Lower leg skin (tissue), 3 donors: ENCODE measurements around the gene TSC2.

Experiments
- POLR2A ChIP-seq, 2 donors: fragments of 450-650 bp; IDR thresholded peaks; one replicate each; pipeline ENCODE4 v1.6.1; 2016 to 2017; ENCODE audit warnings: antibody characterized with exemption in 2 of 2, mild to moderate bottlenecking in 1 of 2, moderate library complexity in 1 of 2
- TF ChIP-seq, protein P1 (sequence below), 3 donors: fragments of 450-650 bp; IDR thresholded peaks; one replicate each; pipeline ENCODE4 v1.5.1; 2016; ENCODE audit warnings: antibody characterized with exemption in 3 of 3, mild to moderate bottlenecking in 3 of 3, moderate library complexity in 2 of 3

- TF ChIP-seq, protein P1, sequence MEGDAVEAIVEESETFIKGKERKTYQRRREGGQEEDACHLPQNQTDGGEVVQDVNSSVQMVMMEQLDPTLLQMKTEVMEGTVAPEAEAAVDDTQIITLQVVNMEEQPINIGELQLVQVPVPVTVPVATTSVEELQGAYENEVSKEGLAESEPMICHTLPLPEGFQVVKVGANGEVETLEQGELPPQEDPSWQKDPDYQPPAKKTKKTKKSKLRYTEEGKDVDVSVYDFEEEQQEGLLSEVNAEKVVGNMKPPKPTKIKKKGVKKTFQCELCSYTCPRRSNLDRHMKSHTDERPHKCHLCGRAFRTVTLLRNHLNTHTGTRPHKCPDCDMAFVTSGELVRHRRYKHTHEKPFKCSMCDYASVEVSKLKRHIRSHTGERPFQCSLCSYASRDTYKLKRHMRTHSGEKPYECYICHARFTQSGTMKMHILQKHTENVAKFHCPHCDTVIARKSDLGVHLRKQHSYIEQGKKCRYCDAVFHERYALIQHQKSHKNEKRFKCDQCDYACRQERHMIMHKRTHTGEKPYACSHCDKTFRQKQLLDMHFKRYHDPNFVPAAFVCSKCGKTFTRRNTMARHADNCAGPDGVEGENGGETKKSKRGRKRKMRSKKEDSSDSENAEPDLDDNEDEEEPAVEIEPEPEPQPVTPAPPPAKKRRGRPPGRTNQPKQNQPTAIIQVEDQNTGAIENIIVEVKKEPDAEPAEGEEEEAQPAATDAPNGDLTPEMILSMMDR (IDR thresholded peaks at IDR 0.05) = no peak
- TF ChIP-seq POLR2A (IDR thresholded peaks at IDR 0.05) = no peak
Measured at GRCh38 chr16:2003231-2003826, 44.5 kb upstream of the TSC2 start.
